Measurements from ENCODE around the gene SLAMF9. TPM values are rescaled to one million over a fixed set of nuclear protein-coding genes. Genes with fewer than 3 reads are reported as not detected.

Gene SLAMF9
- total RNA-seq, 1 experiment from 2014 or later = not detected

DNA sequence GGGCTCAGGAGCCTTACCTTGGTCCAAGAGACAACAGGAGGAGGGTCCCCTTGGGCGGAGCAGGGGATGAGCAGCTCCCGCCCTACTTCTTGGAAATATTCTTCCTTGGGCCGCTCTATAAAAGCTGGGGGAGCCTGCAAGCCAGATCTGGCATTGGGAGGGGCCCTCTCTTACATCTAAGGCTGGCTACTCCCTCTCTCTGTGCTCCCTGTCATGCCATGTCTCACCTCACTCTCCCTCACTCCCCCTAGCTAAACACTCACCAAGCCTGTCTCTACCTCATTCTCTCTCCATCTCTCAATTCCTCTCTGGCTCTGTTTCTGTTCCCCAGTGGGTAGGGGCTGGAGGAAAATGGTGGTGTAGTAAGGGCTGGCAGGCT is 22.3 kb downstream of the SLAMF9 start:
- Histone ChIP-seq H3K27me3 (ENCODE audit: insufficient read depth, low read length) (no peaks in the 10 kb centered on the region), H2BK12ac (ENCODE audit: insufficient read length, low read depth, low read length) (no peak overlapping the region), H2AK5ac (ENCODE audit: insufficient read length, low read length) (no peak overlapping the region), H4K5ac (ENCODE audit: insufficient read length, low read depth, low read length) (no peak overlapping the region), H4K20me1 (ENCODE audit: control insufficient read depth, insufficient read depth, insufficient read length) (no peaks in the 10 kb centered on the region), H3K27ac (ENCODE audit: insufficient read length, low read depth, low read length) (no peak overlapping the region), H3K79me2 (ENCODE audit: insufficient read depth, low read length) (no peaks in the 10 kb centered on the region), H3K4me1 (ENCODE audit: insufficient read depth, low read length) (no peaks in the 10 kb centered on the region), H3K4me2 (ENCODE audit: insufficient read depth, insufficient read length, low read length) (no peak overlapping the region), H3K18ac (ENCODE audit: insufficient read length, low read depth, low read length) (no peak overlapping the region), H3K9me3 (ENCODE audit: control insufficient read depth, low read depth, low read length) (no peaks in the 10 kb centered on the region), H3K14ac (ENCODE audit: insufficient read depth, low read length) (no peak overlapping the region), H2BK15ac (ENCODE audit: low read depth, low read length) (no peak overlapping the region), H3K23me2 (ENCODE audit: insufficient read length, low read depth, low read length, poor library complexity, severe bottlenecking) (no peaks in the 10 kb centered on the region), H3K9ac (ENCODE audit: extremely low read depth, insufficient read length, low read length) (no peak overlapping the region), H3K4ac (ENCODE audit: low read depth, low read length) (no peak overlapping the region), H2BK20ac (ENCODE audit: low read depth, low read length, poor library complexity, severe bottlenecking) (no peak overlapping the region), H3T11ph (ENCODE audit: low read length) (no peak overlapping the region), H4K91ac (ENCODE audit: insufficient read length, low read depth, low read length) (no peak overlapping the region), H2BK120ac (ENCODE audit: low read depth, low read length, poor library complexity, severe bottlenecking) (no peak overlapping the region), H3K79me1 (ENCODE audit: insufficient read depth, low read depth, low read length, poor library complexity, severe bottlenecking) (no peaks in the 10 kb centered on the region), H4K8ac (replicated peaks; ENCODE audit: insufficient read length, low read depth, low read length) (no peak overlapping the region), H3K56ac (ENCODE audit: insufficient read length, low read depth, low read length) (no peak overlapping the region), H2AFZ (ENCODE audit: low read length) (no peak overlapping the region), H3K23ac (ENCODE audit: insufficient read length, low read depth, low read length) (no peak overlapping the region), H2BK5ac (ENCODE audit: insufficient read length, low read length) (no peak overlapping the region)
- Mint-ChIP-seq H3K4me1 (peaks cover 12 to 16% of the 10 kb centered on the region in 2 experiments), H3K4me3 (no peak overlapping the region), H3K36me3 (ENCODE audit: insufficient read depth in 1 of 3, low read depth in 3 of 3) (peaks cover 25 to 41% (median 35%) of the 10 kb centered on the region in 3 experiments), H3K9me3 (no peaks in the 10 kb centered on the region; a peak in 1 of 5 replicates), H3K27me3 (ENCODE audit: low read depth) (peaks cover 1% of the 10 kb centered on the region), H3K27ac (no peak overlapping the region; a peak in 1 of 7 replicates)
- WGBS (ENCODE audit: extremely low coverage, insufficient read length, low lambda C conversion rate) = no CpG with 5 or more reads among the region's 3 CpGs
- no peak for DNase-seq
- no peak for TF ChIP-seq CTCF (conservative IDR thresholded peaks at IDR 0.05)

Measured in H9 (cell line).